CD4-positive, alpha-beta memory T cell (primary cell): Measurements from ENCODE around the gene FXYD3. TPM values are rescaled to one million over a fixed set of nuclear protein-coding genes. Genes with fewer than 3 reads are reported as not detected.
A peak's percentile ranks its signal among the peaks of the same experiment; 100 is the strongest.

ENCODE experiments used
- CTCF ChIA-PET: fragments of 350-600 bp; sonication (Branson Sonifier 250); formaldehyde crosslinking; loops from one replicate; lab custom pipeline; 2021; ENCODE audit warnings: inconsistent platforms; ENCODE audit not compliant: partially characterized antibody; lab: Charles Lee
- POLR2A ChIA-PET: fragments of 350-600 bp; sonication (Branson Sonifier 250); formaldehyde crosslinking; loops from one replicate; lab custom pipeline; 2021; ENCODE audit not compliant: partially characterized antibody; lab: Charles Lee
- DNase-seq, 5 donors: peaks; one replicate each; pipeline versions ENCODE4 v3.0.0 to v3.0.0-alpha.2; 2020 to 2022; ENCODE audit warnings: mixed read lengths in 1 of 5
- H3K27ac ChIP-seq: one replicate; pipeline ENCODE4 v1.7.0; 2013; ENCODE audit warnings: low read depth, low read length
- H3K27me3 ChIP-seq: 2 replicates; pipeline ENCODE4 v1.7.0; 2013; ENCODE audit warnings: mild to moderate bottlenecking, low read length, moderate library complexity; ENCODE audit not compliant: insufficient read depth
- H3K36me3 ChIP-seq: 2 replicates; pipeline ENCODE4 v1.7.0; 2013; ENCODE audit warnings: mild to moderate bottlenecking, low read length, moderate library complexity; ENCODE audit not compliant: insufficient read depth
- H3K4me1 ChIP-seq: 2 replicates; pipeline ENCODE4 v1.7.0; 2013; ENCODE audit warnings: mild to moderate bottlenecking, low read length, moderate library complexity; ENCODE audit not compliant: insufficient read depth
- H3K4me3 ChIP-seq, 2 donors: one replicate each; pipeline ENCODE4 v1.7.0; 2013; ENCODE audit warnings: low read length in 2 of 2, mild to moderate bottlenecking in 1 of 2
- H3K9me3 ChIP-seq, 2 donors: one replicate each; pipeline ENCODE4 v1.7.0; 2013; ENCODE audit warnings: low read length in 2 of 2, control low read depth in 1 of 2; ENCODE audit not compliant: control insufficient read depth in 1 of 2
- H3K27ac Mint-ChIP-seq, 7 donors: one replicate each; pipeline ENCODE4 v1.8.0; 2020 to 2021; ENCODE audit warnings: mixed read lengths in 7 of 7, mild to moderate bottlenecking in 6 of 7, inconsistent platforms in 3 of 7, moderate library complexity in 3 of 7
- H3K27me3 Mint-ChIP-seq, 2 donors: one replicate each; pipeline ENCODE4 v1.8.0; 2020 to 2021; ENCODE audit warnings: mixed read lengths in 2 of 2
- H3K36me3 Mint-ChIP-seq, 2 donors: one replicate each; pipeline ENCODE4 v1.8.0; 2020 to 2021; ENCODE audit warnings: mixed read lengths in 2 of 2, inconsistent platforms in 1 of 2, mild to moderate bottlenecking in 1 of 2
- H3K4me1 Mint-ChIP-seq, 4 donors: one replicate each; pipeline ENCODE4 v1.8.0; 2020 to 2021; ENCODE audit warnings: mixed read lengths in 4 of 4, mild to moderate bottlenecking in 1 of 4
- H3K4me3 Mint-ChIP-seq, 8 donors: one replicate each; pipeline ENCODE4 v1.8.0; 2020 to 2021; ENCODE audit warnings: mixed read lengths in 8 of 8, mild to moderate bottlenecking in 7 of 8, moderate library complexity in 6 of 8, inconsistent platforms in 3 of 8
- H3K9me3 Mint-ChIP-seq, 8 donors: one replicate each; pipeline ENCODE4 v1.8.0; 2020 to 2021; ENCODE audit warnings: mixed read lengths in 8 of 8, mild to moderate bottlenecking in 5 of 8, inconsistent platforms in 3 of 8, moderate library complexity in 1 of 8
- intact Hi-C: fragments of 100-400 bp; cut with micrococcal nuclease; formaldehyde crosslinking; loops from one replicate; pipeline ENCODE4 v1.15.1; 2023
- polyA plus RNA-seq, 2 donors: library from polyadenylated mRNA; unstranded; fragments of 300-500 nt; fragmentation: Illumina TruSeq; gene quantifications; one replicate each; pipeline ENCODE4 v1.2.3, GENCODE V29; 2021
- total RNA-seq, 2 experiments: library from RNA; stranded (reverse); gene quantifications; one replicate each; pipeline ENCODE4 v1.2.3, GENCODE V29; 2021

Gene FXYD3
- total and polyA plus RNA-seq, 4 experiments from 2014 or later, result not detected

DNA sequence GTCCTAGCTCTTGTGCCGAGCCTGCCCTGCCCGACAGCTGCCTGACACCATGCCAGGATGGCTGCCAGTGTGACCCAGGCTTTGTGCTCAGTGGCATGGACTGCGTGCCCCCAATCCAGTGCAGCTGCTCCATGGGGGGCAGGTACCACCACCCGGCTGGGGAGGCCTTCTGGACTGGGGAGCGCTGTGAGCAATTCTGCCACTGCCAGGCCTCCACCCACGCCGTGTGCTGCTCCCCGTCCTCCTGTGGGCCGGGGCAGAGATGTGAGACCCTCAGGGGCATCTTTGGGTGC, 9.4 kb upstream of the FXYD3 start:
- no peak overlapping the region for H3K27ac Mint-ChIP-seq
- Histone ChIP-seq H3K4me3 (no peak overlapping the region), H3K27me3 (no peaks in the 10 kb centered on the region), H3K9me3 (no peaks in the 10 kb centered on the region), H3K4me1 (no peaks in the 10 kb centered on the region), H3K36me3 (no peaks in the 10 kb centered on the region), H3K27ac (no peak overlapping the region)
- ChIA-PET POLR2A (no interaction called here), CTCF (interaction anchor here (0.6 to 1.1 kb wide), 2 partner anchors 40 to 74 kb away, joined by 3 read pairs; no protein-coding TSS in a partner anchor)
- H3K36me3 Mint-ChIP-seq, result no peaks in the 10 kb centered on the region
- intact Hi-C loops, result no loop called here
- peaks cover 2 to 7% of the 10 kb centered on the region in 2 donors for H3K27me3 Mint-ChIP-seq
- H3K4me1 Mint-ChIP-seq, result no peaks in the 10 kb centered on the region
- H3K9me3 Mint-ChIP-seq, result peaks cover 0 to 1% (median 0%) of the 10 kb centered on the region in 8 donors
- peak overlapping the region in 1 of 8 donors; percentile 27 for H3K4me3 Mint-ChIP-seq
- no peak for DNase-seq

DNA sequence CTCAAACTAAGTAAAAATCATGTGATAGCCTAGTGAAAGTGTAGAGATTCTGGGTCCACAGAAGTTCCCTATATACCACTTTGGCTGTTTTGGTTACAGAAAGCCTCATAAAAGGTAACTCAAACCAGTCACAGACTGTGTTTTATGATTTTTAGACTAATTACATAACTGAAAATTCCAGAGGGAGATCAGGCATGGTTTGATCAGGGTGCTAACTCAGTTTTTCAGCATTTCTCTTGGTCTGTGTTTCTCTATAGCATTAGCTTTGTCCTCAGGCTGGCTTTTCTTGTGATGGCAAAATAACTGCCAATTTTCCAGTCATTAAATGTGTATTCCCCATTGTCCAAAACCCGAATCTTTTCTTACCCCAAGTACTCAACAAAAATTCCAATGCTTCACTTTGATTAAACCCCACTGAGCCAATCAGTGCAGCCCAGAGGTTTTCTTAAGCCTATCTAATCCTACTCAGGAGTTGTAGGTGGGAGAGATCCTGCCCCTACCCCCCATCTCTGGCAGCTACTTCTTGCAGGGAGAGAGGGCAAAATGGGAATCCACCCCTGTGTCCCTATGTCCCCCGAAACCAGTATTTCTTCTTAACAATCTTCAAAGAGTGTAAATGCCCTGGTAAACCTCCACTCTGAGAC, 8.6 kb upstream of the FXYD3 start:
- intact Hi-C loops, result no loop called here

DNA sequence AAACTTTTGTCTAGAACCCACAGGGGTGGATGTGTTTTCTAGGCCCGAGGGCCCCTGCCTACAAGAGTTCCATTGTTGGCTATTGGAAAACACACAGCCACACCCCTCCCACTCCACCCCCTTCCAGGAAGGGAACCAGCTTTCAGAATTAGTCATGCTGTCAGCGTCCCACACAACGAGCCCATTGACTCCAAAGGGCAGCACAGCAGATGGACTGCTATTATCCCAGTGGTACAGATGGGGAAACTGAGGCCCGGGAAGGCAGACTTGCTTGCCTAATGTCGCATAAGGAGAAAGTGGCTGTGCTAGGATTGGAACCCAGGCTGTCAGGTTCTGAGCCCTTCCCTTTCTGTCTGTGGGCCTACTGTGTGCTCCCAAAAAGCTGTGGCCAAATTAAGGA, 8.1 kb upstream of the FXYD3 start:
- intact Hi-C loops, result no loop called here
- no peaks in the 10 kb centered on the region for H3K9me3 ChIP-seq
- POLR2A ChIA-PET, result no interaction called here

More for the DNA sequence above, 8.6 kb upstream of the FXYD3 start:
- no peaks in the 10 kb centered on the region for H3K36me3 Mint-ChIP-seq
- H3K4me3 ChIP-seq, result no peak overlapping the region
- H3K27me3 Mint-ChIP-seq, result peaks cover 4 to 7% of the 10 kb centered on the region in 2 donors
- H3K27ac ChIP-seq, result no peak overlapping the region
- no peaks in the 10 kb centered on the region for H3K4me1 ChIP-seq
- no peaks in the 10 kb centered on the region for H3K4me1 Mint-ChIP-seq
- no peak for DNase-seq
- no peak overlapping the region for H3K27ac Mint-ChIP-seq
- H3K9me3 ChIP-seq, result no peaks in the 10 kb centered on the region
- no peak overlapping the region for H3K4me3 Mint-ChIP-seq
- POLR2A ChIA-PET, result no interaction called here
- no peaks in the 10 kb centered on the region for H3K36me3 ChIP-seq
- peaks cover 0 to 1% (median 0%) of the 10 kb centered on the region in 8 donors for H3K9me3 Mint-ChIP-seq
- no peaks in the 10 kb centered on the region for H3K27me3 ChIP-seq
- CTCF ChIA-PET, result interaction anchor here (0.6 to 1.1 kb wide), 2 partner anchors 40 to 75 kb away, joined by 3 read pairs; no protein-coding TSS in a partner anchor

DNA sequence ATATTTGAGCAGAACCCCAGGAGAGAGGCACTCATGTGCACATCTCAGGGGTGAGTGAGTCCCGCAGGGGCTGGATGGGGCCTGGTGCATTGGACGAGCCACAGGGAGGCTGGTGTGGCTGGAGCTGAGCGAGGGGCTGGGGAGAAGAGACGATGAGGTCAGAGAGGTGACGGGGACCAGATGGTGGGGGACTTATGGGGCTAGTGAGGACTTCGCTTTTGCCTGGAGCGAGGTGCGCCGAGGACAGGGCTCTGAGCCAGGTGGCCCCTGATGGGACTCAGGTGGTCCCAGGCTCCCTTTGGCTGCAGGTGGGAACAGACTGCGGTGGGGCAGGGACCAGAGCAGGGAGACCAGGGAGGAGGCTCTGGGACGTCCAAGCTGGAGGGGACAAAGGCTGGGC, 6.9 kb upstream of the FXYD3 start:
- no peaks in the 10 kb centered on the region for H3K4me1 ChIP-seq
- H3K36me3 ChIP-seq, result no peaks in the 10 kb centered on the region
- no peaks in the 10 kb centered on the region for H3K36me3 Mint-ChIP-seq
- H3K27ac Mint-ChIP-seq, result no peak overlapping the region
- peaks cover 4 to 7% of the 10 kb centered on the region in 2 donors for H3K27me3 Mint-ChIP-seq
- H3K27me3 ChIP-seq, result no peaks in the 10 kb centered on the region
- H3K4me3 Mint-ChIP-seq, result no peak overlapping the region
- no peaks in the 10 kb centered on the region for H3K9me3 ChIP-seq
- H3K27ac ChIP-seq, result no peak overlapping the region
- H3K9me3 Mint-ChIP-seq, result peaks cover 0 to 1% (median 0%) of the 10 kb centered on the region in 8 donors
- CTCF ChIA-PET, result no interaction called here
- intact Hi-C loops, result no loop called here
- H3K4me1 Mint-ChIP-seq, result no peaks in the 10 kb centered on the region
- DNase-seq, result no peak
- H3K4me3 ChIP-seq, result no peak overlapping the region
- POLR2A ChIA-PET, result no interaction called here

More for the DNA sequence above, 8.1 kb upstream of the FXYD3 start:
- Mint-ChIP-seq H3K27me3 (peaks cover 4 to 7% of the 10 kb centered on the region in 2 donors), H3K27ac (no peak overlapping the region), H3K4me1 (no peaks in the 10 kb centered on the region), H3K36me3 (no peaks in the 10 kb centered on the region), H3K9me3 (peaks cover 0 to 1% (median 0%) of the 10 kb centered on the region in 8 donors), H3K4me3 (no peak overlapping the region)
- H3K27me3 ChIP-seq, result no peaks in the 10 kb centered on the region
- no peak overlapping the region for H3K4me3 ChIP-seq
- no peak for DNase-seq
- CTCF ChIA-PET, result no interaction called here
- H3K27ac ChIP-seq, result no peak overlapping the region
- no peaks in the 10 kb centered on the region for H3K4me1 ChIP-seq
- no peaks in the 10 kb centered on the region for H3K36me3 ChIP-seq

DNA sequence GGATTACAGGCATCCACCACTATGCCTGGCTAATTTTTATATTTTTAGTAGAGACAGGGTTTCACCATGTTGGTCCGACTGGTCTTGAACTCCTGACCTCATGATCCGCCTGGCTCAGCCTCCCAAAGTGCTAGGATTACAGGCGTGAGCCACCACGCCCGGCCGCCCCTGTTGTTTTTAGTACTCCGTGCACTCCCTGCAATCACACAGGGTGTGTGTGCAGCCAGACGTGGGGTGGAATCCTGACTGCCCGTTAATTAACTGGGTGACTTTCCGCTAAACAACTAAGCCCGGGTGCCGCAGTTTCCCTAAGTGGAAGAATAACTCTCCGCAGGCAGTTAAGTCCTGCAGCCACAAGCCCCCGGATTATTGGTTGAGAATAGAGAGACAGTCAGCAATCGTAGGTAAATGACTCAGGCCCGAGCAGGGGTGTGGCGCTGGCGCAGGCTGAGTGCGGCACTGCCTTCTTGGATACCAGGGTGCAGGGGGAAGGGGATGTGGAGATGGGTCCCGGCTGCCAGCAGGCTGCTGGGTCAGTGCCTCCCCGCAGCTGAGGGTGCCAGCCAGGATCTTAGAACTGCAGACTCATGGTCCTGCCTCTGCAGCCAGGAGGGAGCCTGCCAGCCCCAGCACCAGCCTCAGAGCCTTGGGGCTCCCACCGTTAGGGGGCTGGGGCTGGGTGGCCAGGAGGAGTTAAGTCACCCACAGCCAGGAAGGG, 6.1 kb upstream of the FXYD3 start:
- ChIA-PET CTCF (no interaction called here), POLR2A (no interaction called here)
- Mint-ChIP-seq H3K4me1 (peaks cover 2 to 3% (median 2%) of the 10 kb centered on the region in 4 donors), H3K9me3 (peaks cover 0 to 1% (median 0%) of the 10 kb centered on the region in 8 donors), H3K27me3 (peaks cover 6 to 7% of the 10 kb centered on the region in 2 donors), H3K36me3 (no peaks in the 10 kb centered on the region), H3K27ac (no peak overlapping the region), H3K4me3 (no peak overlapping the region)
- intact Hi-C loops, result loop anchor here (5.0 kb wide), 1 partner anchor 43 kb away; the partner anchor contains the start of gene FXYD5
- Histone ChIP-seq H3K36me3 (no peaks in the 10 kb centered on the region), H3K27ac (no peak overlapping the region), H3K27me3 (no peaks in the 10 kb centered on the region), H3K4me3 (no peak overlapping the region), H3K4me1 (peaks cover 3% of the 10 kb centered on the region), H3K9me3 (no peaks in the 10 kb centered on the region)
- no peak for DNase-seq

DNA sequence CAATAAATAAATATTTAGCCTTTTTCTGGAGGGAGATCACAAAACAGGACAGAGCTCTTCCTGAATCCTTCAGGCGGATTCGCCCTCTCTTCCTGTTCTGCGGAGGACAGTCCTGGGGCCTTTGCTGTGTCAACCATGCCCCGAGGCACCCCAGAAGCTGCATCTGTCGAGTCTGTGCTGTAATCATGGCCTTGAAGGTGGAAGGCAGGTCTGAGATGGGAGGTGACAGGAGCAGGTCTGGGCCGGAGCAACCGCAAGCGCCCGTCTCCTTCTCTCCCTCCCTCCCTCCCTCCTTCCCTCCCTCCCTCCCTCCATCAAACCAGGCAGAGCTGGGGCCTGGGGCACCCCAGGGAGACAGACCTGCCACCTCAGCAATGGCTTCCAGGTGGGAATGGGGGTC, 4.6 kb upstream of the FXYD3 start:
- H3K27me3 ChIP-seq, result no peaks in the 10 kb centered on the region
- ChIA-PET POLR2A (no interaction called here), CTCF (interaction anchor here (0.6 to 1.2 kb wide), 3 partner anchors 9 to 105 kb away, joined by 3 to 4 read pairs (median 3); no protein-coding TSS in a partner anchor)
- no peaks in the 10 kb centered on the region for H3K9me3 ChIP-seq
- peaks cover 4 to 7% (median 5%) of the 10 kb centered on the region in 4 donors for H3K4me1 Mint-ChIP-seq
- no peak for DNase-seq
- peaks cover 7 to 11% of the 10 kb centered on the region in 2 donors for H3K27me3 Mint-ChIP-seq
- H3K4me3 ChIP-seq, result no peak overlapping the region
- no peak overlapping the region for H3K27ac ChIP-seq
- H3K36me3 ChIP-seq, result no peaks in the 10 kb centered on the region
- no peaks in the 10 kb centered on the region for H3K36me3 Mint-ChIP-seq
- H3K4me1 ChIP-seq, result peaks cover 9% of the 10 kb centered on the region
- no peak overlapping the region for H3K4me3 Mint-ChIP-seq
- intact Hi-C loops, result loop anchor here (5.0 kb wide), 1 partner anchor 41 kb away; the partner anchor contains the start of gene FXYD5
- H3K9me3 Mint-ChIP-seq, result peaks cover 0 to 1% (median 0%) of the 10 kb centered on the region in 8 donors
- H3K27ac Mint-ChIP-seq, result no peak overlapping the region

DNA sequence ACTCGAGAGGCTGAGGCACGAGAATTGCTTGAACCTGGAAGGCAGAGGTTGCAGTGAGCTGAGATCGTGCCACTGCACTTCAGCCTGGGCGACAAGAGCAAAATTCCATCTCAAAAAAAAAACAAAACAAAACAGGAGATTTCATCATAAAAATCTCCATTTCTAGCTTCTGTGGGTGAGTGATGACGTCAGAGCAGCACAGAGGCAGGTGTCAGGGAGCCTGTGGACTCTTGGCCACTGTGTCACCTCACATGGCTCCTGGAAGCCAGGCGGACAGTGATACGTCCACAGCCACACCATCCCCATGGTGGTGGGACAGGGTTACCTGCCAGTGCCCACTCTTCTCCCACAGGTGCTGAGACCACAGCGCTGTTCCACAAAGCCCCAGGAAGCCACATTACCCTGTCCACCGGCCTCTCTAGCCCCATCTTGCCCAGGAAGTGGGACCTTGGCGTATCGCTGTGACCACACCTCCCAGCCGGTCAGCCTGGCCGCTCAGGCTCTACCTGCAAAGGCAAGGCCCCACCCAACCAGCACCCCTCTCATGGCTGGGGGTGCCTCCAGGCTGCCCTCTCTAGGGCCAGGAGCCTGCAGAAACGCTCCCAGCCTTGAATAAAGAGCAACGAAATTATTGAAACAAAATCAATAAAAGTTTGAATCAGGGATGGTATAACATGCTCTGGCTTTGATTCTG, 2.5 kb upstream of the FXYD3 start:
- POLR2A ChIA-PET, result no interaction called here
- CTCF ChIA-PET, result interaction anchor here (1.4 kb wide), 1 partner anchor 29 kb away, joined by 3 read pairs; no protein-coding TSS in a partner anchor

More for the DNA sequence above, 2.5 kb upstream of the FXYD3 start:
- Histone ChIP-seq H3K36me3 (no peaks in the 10 kb centered on the region), H3K27me3 (no peaks in the 10 kb centered on the region), H3K4me1 (peaks cover 9% of the 10 kb centered on the region), H3K4me3 (no peak overlapping the region), H3K27ac (no peak overlapping the region), H3K9me3 (no peaks in the 10 kb centered on the region)
- Mint-ChIP-seq H3K27me3 (peaks cover 9 to 11% of the 10 kb centered on the region in 2 donors), H3K27ac (no peak overlapping the region), H3K9me3 (peaks cover 0 to 1% (median 0%) of the 10 kb centered on the region in 8 donors), H3K36me3 (no peaks in the 10 kb centered on the region), H3K4me1 (peaks cover 4 to 7% (median 5%) of the 10 kb centered on the region in 4 donors), H3K4me3 (no peak overlapping the region)
- no peak for DNase-seq
- intact Hi-C loops, result loop anchor here (5.0 kb wide), 1 partner anchor 39 kb away; the partner anchor contains the start of gene FXYD5
